K562 (cell line): ENCODE results near the gene LIPI.
"Not testable (repeated sequence)": the region's sequence is repeated elsewhere in the genome, so short reads cannot be mapped to it uniquely, and the experiment has no call there.

Experiments used
- FOXA3 ChIP-seq, 2 experiments: fragments of 450-650 bp in 1 of 2; sonication (generic) in 1 of 2; formaldehyde crosslinking; IDR thresholded peaks in 1 of 2; conservative IDR thresholded peaks in 1 of 2; 2 replicates each; pipeline versions ENCODE4 v1.4.0 to v1.8.0; 2020 to 2022; ENCODE audit warnings: mild to moderate bottlenecking in 2 of 2, missing genetic modification reagents in 1 of 2
- GATA2 ChIP-seq: sonication (generic); formaldehyde crosslinking; IDR thresholded peaks from 2 replicates; pipeline ENCODE4 v1.4.0; 2020; ENCODE audit warnings: mild to moderate bottlenecking, missing genetic modification reagents
- SMAD3 ChIP-seq: fragments of 450-650 bp; formaldehyde crosslinking; conservative IDR thresholded peaks from 2 replicates; pipeline ENCODE4 v1.4.0; 2020; ENCODE audit warnings: mild to moderate bottlenecking
- TF ChIP-seq, protein P1 (sequence below): fragments of 250-450 bp; sonication (Bioruptor Pico); IDR thresholded peaks from 2 replicates; pipeline ENCODE4 v1.8.0; 2021; ENCODE audit warnings: moderate library complexity, mild to moderate bottlenecking, inconsistent platforms

DNA sequence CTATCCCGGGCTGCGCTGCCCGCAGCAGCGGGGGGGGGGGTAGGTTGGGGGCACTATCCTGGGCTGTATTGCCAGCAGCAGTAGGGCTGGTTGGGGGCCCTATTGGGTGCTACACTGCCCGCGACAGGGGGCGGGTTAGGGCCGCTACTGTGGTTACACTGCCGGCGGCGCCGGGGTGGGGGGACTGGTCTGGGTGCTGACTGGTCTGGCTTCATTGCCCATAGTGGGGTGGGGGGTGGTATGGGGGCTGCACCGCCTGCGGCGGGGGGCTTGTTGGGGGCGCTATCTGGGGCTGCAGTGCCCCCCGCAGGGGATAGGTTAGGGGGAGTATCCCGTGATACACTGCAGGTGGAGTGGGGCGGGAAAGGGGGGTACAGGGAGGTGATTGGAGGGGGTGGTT is 148.1 kb downstream of the LIPI start:
- TF ChIP-seq SMAD3 (CRISPR knock-in tag); GATA2; FOXA3 (CRISPR knock-in tag; conservative IDR thresholded peaks at IDR 0.05 in 1 of 2, IDR thresholded peaks at IDR 0.05 in 1 of 2): not testable (repeated sequence)
- TF ChIP-seq, protein P1, sequence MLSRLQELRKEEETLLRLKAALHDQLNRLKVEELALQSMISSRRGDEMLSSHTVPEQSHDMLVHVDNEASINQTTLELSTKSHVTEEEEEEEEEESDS (CRISPR knock-in tag), result not testable (repeated sequence)
